Sigmoid colon (tissue), 7 donors: ENCODE measurements around the gene CCDC18. TPM values are rescaled to one million over a fixed set of nuclear protein-coding genes. Genes with fewer than 3 reads are reported as not detected.

Experiments
- DNase-seq: peaks from one replicate; pipeline ENCODE4 v3.0.0-alpha.2; 2019
- H3K27ac ChIP-seq, 4 donors: fragments of 200-600 bp; sonication (generic); one replicate each; pipeline ENCODE4 v1.5.1; 2016 to 2019; ENCODE audit warnings: mild to moderate bottlenecking in 1 of 4
- H3K27me3 ChIP-seq, 3 donors: fragments of 200-600 bp; sonication (generic); one replicate each; pipeline ENCODE4 v1.5.1; 2019; ENCODE audit warnings: mild to moderate bottlenecking in 1 of 3
- H3K36me3 ChIP-seq, 4 donors: fragments of 200-600 bp; sonication (generic); one replicate each; pipeline ENCODE4 v1.5.1; 2016 to 2019
- H3K4me1 ChIP-seq, 4 donors: fragments of 200-600 bp; sonication (generic); one replicate each; pipeline ENCODE4 v1.5.1; 2017 to 2019
- H3K4me3 ChIP-seq, 4 donors: fragments of 200-600 bp; sonication (generic); one replicate each; pipeline ENCODE4 v1.5.1; 2017 to 2019; ENCODE audit warnings: mild to moderate bottlenecking in 2 of 4, moderate library complexity in 1 of 4
- H3K9me3 ChIP-seq, 4 donors: fragments of 200-600 bp in 3 of 4; sonication (generic) in 3 of 4; one replicate each; pipeline versions ENCODE4 v1.5.1 to v1.6.1; 2013 to 2019
- EP300 ChIP-seq, 4 donors: sonication (generic); formaldehyde crosslinking; IDR thresholded peaks; one replicate each; pipeline ENCODE4 v1.6.1; 2017; ENCODE audit warnings: antibody characterized with exemption in 4 of 4
- POLR2A ChIP-seq, 2 donors: fragments of 450-650 bp; IDR thresholded peaks; one replicate each; pipeline ENCODE4 v1.6.1; 2016; ENCODE audit warnings: antibody characterized with exemption in 2 of 2, mild to moderate bottlenecking in 2 of 2, moderate library complexity in 2 of 2
- POLR2AphosphoS5 ChIP-seq, 4 donors: sonication (generic); formaldehyde crosslinking; IDR thresholded peaks; one replicate each; pipeline ENCODE4 v1.6.1; 2017; ENCODE audit warnings: antibody characterized with exemption in 4 of 4
- WGBS, 2 donors: extraction: QIAGEN DNeasy Blood & Tissue Kit; methylation state at CpG; one replicate each; pipeline ENCODE4 v1.1.7; 2013; 5-methylcytosine and 5-hydroxymethylcytosine counted together
- intact Hi-C: fragments of 100-400 bp; cut with DNase I; formaldehyde crosslinking; loops from one replicate; pipeline ENCODE4 v1.15.1; 2023
- polyA plus RNA-seq, 3 donors: library from polyadenylated mRNA; stranded (reverse); fragments of 200-250 nt; gene quantifications; one replicate each; pipeline ENCODE4 v1.2.3, GENCODE V29; 2013
- small RNA-seq, 3 donors: library from RNA; depleted of rRNA; stranded (forward); fragments of <200 nt; gene quantifications; one replicate each; pipeline ENCODE3, GENCODE V24; 2016
- total RNA-seq, 4 donors: library from RNA; depleted of rRNA; stranded (reverse); fragments of >200 nt; gene quantifications; one replicate each; pipeline ENCODE4 v1.1.0, GENCODE V29; 2016
- TF ChIP-seq, protein P1 (sequence below), 4 experiments: fragments of 450-650 bp in 3 of 4; fragments of 200-600 bp in 1 of 4; IDR thresholded peaks; one replicate each; pipeline ENCODE4 v1.5.1; 2016 to 2019; ENCODE audit warnings: antibody characterized with exemption in 4 of 4, mild to moderate bottlenecking in 3 of 4, moderate library complexity in 2 of 4
- donor health status: healthy with polysubstance abuse.
- donor health status: Bipolar disorder and iron deficiency.
- donor health status: healthy.

CCDC18 gene
- total and polyA plus RNA-seq, 7 donors: 0.60 to 6.9 (median 2.5) TPM

DNA sequence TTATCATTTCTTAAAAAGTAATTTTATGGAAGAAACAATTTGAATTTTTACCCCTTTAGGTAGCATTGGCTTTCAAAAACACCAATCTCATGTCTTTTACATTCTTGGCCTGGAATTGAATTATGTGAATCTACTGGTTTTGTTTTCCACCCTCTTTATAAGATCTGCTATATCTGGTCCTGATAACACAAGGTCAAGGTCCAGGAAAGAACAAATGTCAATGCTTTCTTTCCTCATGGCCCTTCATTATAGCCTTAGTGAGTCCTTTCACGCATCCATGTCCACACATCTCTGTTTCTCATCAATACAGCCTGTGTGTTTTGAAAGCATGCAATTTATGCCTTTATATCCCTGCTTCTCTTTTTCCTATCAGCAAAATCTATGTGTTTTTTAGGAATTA is 141.2 kb downstream of the CCDC18 start:
- no peak overlapping the region for H3K4me3 ChIP-seq
- TF ChIP-seq, protein P1, sequence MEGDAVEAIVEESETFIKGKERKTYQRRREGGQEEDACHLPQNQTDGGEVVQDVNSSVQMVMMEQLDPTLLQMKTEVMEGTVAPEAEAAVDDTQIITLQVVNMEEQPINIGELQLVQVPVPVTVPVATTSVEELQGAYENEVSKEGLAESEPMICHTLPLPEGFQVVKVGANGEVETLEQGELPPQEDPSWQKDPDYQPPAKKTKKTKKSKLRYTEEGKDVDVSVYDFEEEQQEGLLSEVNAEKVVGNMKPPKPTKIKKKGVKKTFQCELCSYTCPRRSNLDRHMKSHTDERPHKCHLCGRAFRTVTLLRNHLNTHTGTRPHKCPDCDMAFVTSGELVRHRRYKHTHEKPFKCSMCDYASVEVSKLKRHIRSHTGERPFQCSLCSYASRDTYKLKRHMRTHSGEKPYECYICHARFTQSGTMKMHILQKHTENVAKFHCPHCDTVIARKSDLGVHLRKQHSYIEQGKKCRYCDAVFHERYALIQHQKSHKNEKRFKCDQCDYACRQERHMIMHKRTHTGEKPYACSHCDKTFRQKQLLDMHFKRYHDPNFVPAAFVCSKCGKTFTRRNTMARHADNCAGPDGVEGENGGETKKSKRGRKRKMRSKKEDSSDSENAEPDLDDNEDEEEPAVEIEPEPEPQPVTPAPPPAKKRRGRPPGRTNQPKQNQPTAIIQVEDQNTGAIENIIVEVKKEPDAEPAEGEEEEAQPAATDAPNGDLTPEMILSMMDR (IDR thresholded peaks at IDR 0.05): no peak
- TF ChIP-seq POLR2AphosphoS5 (IDR thresholded peaks at IDR 0.05) (no peak), EP300 (IDR thresholded peaks at IDR 0.05) (no peak), POLR2A (IDR thresholded peaks at IDR 0.05) (no peak)
- no peaks in the 10 kb centered on the region for H3K27me3 ChIP-seq
- intact Hi-C loops: no loop called here
- 51 to 84% methylated on average over 1 of the region's 1 CpG for WGBS, 2 donors
- DNase-seq: no peak
- no peaks in the 10 kb centered on the region for H3K4me1 ChIP-seq
- H3K9me3 ChIP-seq: no peaks in the 10 kb centered on the region
- H3K27ac ChIP-seq: no peak overlapping the region
- H3K36me3 ChIP-seq: no peaks in the 10 kb centered on the region

DNA sequence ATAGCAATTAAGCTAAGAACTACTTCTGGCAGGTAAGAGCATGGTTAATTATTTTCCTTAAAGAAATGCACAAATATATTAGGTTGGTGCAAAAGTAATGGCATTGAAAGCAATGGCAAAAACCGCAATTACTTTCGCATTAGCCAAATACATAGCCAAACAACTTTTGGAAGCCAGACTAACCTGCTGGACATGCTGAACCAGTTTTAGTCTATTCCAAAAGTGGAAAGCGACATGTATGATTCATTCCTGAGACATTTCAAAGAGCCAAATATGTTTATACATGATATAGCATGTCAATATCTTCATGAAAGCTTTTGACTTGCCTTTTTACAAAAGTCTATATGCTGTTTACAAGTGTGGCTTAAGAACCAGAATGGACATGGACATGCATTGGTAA is 141.8 kb downstream of the CCDC18 start:
- no peaks in the 10 kb centered on the region for H3K9me3 ChIP-seq
- no peaks in the 10 kb centered on the region for H3K36me3 ChIP-seq
- TF ChIP-seq, protein P1 (IDR thresholded peaks at IDR 0.05): no peak
- TF ChIP-seq EP300 (IDR thresholded peaks at IDR 0.05) (no peak), POLR2A (IDR thresholded peaks at IDR 0.05) (no peak), POLR2AphosphoS5 (IDR thresholded peaks at IDR 0.05) (no peak)
- H3K4me1 ChIP-seq: no peaks in the 10 kb centered on the region
- no peak for DNase-seq
- H3K4me3 ChIP-seq: no peak overlapping the region
- WGBS, 2 donors: 90 to 94% methylated on average over 3 of the region's 3 CpGs
- H3K27ac ChIP-seq: no peak overlapping the region
- no peaks in the 10 kb centered on the region for H3K27me3 ChIP-seq
- intact Hi-C loops: no loop called here

DNA sequence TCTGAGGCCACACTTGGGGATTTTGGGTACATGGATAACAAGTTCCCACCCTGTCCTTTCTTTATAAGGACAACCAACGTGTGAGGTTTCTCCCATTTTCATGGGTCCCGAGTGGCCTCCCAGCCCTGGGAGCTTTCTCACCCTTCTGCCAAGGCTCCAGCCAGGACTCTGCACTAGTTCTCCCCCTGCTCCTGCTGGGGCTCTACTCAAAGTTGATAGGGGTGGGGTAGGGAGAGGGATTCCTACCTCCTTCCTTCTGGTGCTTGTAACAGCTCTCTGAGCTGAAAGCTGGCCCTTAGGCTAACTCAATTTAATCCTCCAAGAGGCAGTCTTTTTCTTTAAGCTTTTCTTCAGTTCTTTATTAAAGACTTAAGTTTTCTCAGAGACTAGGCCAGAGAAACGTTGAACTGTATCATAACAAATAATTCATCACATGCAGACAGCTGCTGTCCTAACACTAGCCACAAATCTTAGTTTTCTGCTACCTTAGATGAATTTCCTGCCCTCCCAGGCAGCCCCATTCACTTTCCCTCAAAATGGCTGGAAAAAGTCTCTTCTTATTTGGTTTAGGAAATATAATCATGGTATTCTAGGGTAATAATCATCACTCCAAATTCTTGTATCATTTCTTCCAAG is 142.8 kb downstream of the CCDC18 start:
- Histone ChIP-seq H3K27ac (no peak overlapping the region), H3K9me3 (no peaks in the 10 kb centered on the region), H3K36me3 (no peaks in the 10 kb centered on the region), H3K4me1 (no peaks in the 10 kb centered on the region), H3K27me3 (no peaks in the 10 kb centered on the region), H3K4me3 (no peak overlapping the region)
- DNase-seq: no peak
- TF ChIP-seq POLR2A (IDR thresholded peaks at IDR 0.05): no peak
- no peak for TF ChIP-seq POLR2AphosphoS5 (IDR thresholded peaks at IDR 0.05)
- intact Hi-C loops: no loop called here
- 72 to 77% methylated on average over 3 of the region's 3 CpGs for WGBS, 2 donors

DNA sequence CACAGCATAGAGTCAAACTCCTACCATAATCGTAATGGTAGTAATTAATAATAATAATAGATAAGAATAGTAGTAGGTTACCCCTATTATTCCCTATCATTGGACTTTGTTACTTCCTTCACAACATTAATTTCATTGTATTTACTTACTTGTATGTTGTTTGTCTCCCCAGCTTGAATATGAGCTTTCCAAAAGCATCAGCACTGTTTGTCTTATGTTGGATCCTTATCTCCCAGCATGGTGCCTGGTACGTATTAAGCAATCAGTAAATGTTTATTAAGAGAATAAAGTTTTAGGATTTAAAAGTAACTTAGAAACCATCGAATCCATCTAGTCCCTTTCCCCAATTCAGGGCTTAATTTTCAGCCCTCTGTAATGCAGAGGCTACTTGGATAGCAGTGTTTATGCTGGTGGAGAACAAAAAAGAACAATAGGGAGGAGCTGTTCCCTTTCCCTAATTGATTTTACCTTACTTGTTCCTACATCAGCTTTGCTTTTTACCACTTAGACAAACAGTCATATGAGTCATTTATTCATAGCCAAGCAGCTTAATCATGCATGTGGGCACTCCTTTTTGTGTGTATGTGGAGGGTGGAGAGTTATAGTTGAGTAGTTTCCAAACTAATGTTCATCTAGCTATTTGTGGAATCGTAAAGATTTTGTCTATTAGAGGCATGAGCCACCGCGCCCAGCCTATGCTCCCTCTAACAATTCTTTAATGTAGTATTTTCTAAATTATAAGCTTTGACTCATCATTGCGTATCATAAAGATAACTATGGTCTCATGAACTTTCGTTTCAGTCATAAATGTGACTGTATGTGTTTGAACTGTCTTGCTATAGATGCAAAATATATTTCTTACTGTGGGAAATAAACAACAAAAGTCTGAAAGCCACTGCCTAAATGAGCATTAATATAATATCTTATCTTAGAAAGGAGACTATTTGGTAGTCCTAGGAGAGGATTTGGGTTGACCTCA is 144.3 kb downstream of the CCDC18 start:
- intact Hi-C loops: no loop called here

More for the DNA sequence above, 144.3 kb downstream of the CCDC18 start:
- Histone ChIP-seq H3K4me3 (no peak overlapping the region), H3K36me3 (no peaks in the 10 kb centered on the region), H3K27me3 (no peaks in the 10 kb centered on the region), H3K4me1 (no peaks in the 10 kb centered on the region), H3K9me3 (no peaks in the 10 kb centered on the region), H3K27ac (no peak overlapping the region)
- TF ChIP-seq POLR2AphosphoS5 (IDR thresholded peaks at IDR 0.05) (no peak), EP300 (IDR thresholded peaks at IDR 0.05) (no peak), POLR2A (IDR thresholded peaks at IDR 0.05) (no peak)
- TF ChIP-seq, protein P1 (IDR thresholded peaks at IDR 0.05): no peak
- 19 to 61% methylated on average over 8 of the region's 8 CpGs for WGBS, 2 donors
- no peak for DNase-seq

Small RNA genes within 50 kb of the gene (small RNA-seq; reads per million reads assigned to genes)
- gene AC126124.1 (0 reads per million in 3 donors), gene AL139421.1 (0 reads per million in 3 donors)

Other genes with a start within 250 kb of the CCDC18 start
- 10 to 100 TPM; 19.1 to 35.5 (median 26.7) TPM for gene DIPK1A, start 219.3 kb upstream of the CCDC18 start, total RNA-seq
- 1 to 10 TPM; 1.8 to 7.3 (median 2.5) TPM for gene DIPK1A, start 219.3 kb upstream of the CCDC18 start, polyA plus RNA-seq
- gene MTF2, start 101.4 kb upstream of the CCDC18 start, total RNA-seq: 10 to 100 TPM; 12.3 to 17.8 (median 13.5) TPM
- gene MTF2, start 101.4 kb upstream of the CCDC18 start, polyA plus RNA-seq: 10 to 100 TPM in 1 of 3 donors, 1 to 10 TPM in 2; 7.2 to 11.9 (median 7.6) TPM
- 10 to 100 TPM; 41.0 to 59.7 (median 47.0) TPM for gene TMED5, start 311 bp upstream of the CCDC18 start, total RNA-seq
- 10 to 100 TPM in 2 of 3 donors, 1 to 10 TPM in 1; 9.0 to 24.2 (median 12.7) TPM for gene TMED5, start 311 bp upstream of the CCDC18 start, polyA plus RNA-seq
- gene DR1, start 165.2 kb downstream of the CCDC18 start, total RNA-seq: 10 to 100 TPM; 19.9 to 24.2 (median 20.3) TPM
- gene DR1, start 165.2 kb downstream of the CCDC18 start, polyA plus RNA-seq: 10 to 100 TPM; 20.4 to 29.8 (median 21.6) TPM